Activated naive CD4-positive, alpha-beta T cell treated with anti-CD3 and anti-CD28 coated beads, Interleukin-2, amount 50 U/mL, for 16 hours (primary cell): Measurements from ENCODE around the gene PLXDC1.
A peak's percentile ranks its signal among the peaks of the same experiment; 100 is the strongest.
"Not testable (repeated sequence)": the region's sequence is repeated elsewhere in the genome, so short reads cannot be mapped to it uniquely, and the experiment has no call there.

Experiments
- DNase-seq: peaks from one replicate; pipeline ENCODE4 v3.0.0-alpha.2; 2020

Gene PLXDC1

DNA sequence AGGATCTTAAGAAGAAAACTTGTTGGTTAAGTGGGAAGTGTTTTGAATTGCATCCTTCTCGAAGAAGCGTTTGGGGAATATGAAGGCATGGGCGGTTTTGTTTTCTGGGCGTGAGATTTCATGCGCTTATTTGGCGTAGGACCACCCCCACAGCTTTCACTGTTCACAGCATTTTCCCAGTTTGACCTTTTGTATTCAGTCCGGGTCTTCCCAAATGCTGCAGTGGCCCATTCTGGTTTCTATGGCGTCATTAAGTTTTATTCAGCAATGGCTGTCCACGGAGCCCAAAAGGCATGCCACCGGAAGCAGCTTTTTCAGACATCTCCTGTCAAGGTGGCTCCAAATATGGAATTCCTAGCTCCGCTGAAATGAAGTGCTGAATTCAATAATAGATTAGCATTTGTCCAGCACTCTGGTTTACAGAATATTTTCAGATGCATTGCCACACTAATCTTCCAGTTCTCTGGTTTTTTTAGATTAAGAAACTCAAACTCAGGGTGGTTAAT lies 93.7 kb downstream of the PLXDC1 start:
- DNase-seq = no peak

DNA sequence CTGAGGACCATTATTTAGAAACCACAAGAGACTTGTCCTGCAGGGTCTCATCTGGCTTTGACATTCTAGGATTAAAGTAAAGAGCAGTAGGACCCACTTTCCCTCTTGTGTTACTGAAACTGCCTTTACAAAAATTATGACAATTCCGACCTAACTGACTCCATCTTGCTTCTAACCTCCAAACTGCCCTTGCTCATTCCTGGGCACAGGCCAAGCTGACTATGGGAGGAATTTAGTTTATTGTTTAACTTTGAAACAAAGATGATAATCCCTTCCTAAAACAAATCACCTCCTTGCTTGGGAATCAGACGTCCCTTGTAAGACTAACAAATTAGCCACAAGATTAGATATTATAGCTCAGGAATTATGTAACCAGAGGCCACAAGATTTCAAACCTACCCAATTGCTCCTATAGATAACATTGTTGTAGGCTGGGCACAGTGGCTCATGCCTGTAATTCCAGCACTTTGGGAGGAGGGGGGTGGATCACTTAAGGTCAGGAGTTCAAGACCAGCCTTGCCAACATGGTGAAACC lies 97.3 kb downstream of the PLXDC1 start:
- no peak for DNase-seq

DNA sequence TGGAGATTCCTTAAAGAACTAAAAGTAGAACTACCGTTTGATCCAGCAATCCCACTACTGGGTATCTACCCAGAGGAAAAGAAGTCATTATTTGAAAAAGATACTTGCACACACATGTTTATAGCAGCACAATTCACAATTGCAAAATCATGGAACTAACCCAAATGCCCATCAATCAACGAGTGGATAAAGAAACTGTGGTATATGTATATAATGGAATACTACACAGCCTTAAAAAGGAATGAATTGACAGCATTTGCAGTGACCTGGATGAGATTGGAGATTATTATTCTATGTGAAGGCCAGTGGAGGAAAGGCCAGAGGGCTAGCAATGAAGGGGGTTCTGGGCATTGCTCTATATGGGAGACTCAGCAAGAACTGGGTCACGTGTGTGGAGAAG lies 99.0 kb downstream of the PLXDC1 start:
- DNase-seq = not testable (repeated sequence)

DNA sequence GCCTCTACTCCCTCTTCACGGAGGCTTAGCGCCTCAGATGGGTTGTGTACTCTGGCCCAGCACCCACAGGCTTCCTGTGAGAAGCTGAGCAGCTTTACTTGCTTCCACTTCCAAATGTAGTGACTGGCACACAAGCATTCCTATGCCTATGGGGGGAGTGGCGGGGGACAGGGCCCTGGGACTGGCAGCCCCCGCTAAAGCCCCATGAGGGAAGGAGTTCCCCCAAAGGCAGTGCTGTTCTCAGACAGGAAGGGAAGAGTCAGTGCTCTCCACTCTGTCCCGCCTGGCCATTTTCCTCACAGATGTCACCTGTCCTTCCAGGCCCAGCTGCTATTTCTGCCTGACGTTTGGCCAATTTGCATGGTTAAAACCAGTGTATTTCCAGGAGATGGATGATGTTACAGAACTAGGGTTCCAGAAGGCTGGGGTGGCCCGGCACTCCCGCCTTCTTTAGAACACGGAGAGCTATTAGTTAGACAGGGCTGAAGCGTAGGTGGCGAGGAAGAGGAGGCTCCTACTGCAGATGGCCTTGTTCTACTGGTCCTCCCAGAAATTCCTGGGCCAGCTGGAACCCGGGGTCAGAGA lies 100.3 kb downstream of the PLXDC1 start:
- no peak for DNase-seq

DNA sequence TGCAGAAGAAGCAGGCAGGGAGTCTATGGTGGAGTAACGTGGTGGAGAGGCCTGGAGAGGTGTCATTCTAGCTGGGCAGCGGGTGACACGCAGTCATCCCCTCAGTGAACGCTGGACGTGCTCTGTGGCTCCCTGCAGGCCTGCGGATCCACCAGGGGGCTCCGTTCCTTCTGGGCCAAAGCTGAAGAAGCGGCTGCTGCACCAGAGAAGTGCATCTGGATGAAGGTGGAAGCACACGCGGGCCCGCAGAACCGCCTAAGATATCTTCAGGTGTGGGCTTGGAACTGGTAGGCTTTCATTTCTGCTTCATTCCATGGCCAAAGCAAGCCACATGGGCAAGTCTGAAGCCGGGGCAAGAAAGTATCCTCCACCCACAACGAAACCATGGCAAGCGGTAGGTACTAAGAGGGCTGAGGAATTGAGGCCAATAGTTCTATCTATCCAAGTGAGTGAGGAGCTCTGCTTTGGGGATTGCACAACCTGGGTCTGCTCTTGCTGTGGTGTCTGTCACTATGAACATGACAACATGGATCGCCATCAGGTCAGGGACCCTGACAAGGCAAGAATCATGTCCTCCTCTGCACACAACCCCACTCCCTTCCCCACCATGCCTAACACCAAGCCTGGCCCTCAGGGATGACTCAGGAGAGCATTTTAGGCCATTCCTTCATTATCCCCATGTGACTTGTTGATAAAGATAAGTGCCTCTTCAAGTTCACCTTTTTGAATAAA lies 105.3 kb downstream of the PLXDC1 start:
- DNase-seq = no peak

DNA sequence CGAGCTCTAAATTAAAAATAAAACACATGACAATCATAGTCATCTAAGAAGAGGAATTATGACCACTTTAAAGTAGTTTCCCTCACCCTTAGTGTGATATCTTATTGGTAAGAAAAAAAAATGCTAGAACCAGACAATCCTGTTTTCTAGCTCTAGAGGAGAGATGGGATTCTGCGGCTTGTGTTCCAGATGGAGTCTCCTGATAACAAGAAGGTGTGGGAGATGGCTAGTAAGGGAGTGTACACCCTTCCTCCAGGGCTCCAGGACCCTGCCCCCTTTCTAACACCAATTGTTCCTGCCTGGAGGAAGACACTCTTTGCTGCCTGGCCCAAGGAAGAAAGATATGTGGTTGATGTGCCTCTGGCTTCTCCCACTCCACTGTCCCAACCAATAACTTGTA lies 115.4 kb downstream of the PLXDC1 start:
- no peak for DNase-seq

DNA sequence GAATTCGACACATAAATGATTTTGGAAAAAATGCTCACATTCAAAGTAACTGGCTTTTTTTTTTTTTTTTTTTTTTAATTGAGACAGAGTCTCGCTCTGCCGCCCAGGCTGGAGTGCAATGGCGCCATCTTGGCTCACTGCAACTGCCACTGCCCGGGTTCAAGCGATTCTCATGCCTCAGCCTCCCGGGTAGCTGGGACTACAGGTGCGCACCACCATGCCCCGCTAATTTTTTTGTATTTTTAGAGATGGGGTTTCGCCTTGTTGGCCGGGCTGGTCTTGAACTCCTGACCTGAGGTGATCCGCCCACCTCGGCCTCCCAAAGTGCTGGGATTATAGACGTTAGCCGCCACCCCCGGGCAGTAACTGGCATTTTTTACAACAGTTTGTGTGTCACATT lies 115.9 kb downstream of the PLXDC1 start:
- not testable (repeated sequence) for DNase-seq

DNA sequence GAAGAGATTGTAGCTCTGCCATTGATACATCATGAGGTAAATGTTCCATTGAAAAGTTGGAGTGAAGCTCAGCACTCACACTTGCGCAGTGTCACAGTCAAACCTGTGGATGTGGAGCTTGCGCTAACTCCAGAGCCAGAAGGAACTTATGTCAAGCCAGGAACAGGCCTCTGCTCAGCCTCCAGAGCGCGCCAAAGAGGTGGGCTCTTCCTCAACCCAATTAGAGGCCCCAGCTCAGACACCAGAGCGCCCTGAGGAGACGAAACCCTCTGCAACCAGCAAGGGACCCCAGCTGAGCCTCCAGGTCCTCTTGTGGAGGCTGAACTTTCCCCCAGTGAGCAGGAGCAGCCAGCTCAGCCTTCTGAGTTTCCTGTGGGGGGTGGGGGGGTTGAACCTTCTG lies 122.7 kb downstream of the PLXDC1 start:
- DNase-seq = no peak

DNA sequence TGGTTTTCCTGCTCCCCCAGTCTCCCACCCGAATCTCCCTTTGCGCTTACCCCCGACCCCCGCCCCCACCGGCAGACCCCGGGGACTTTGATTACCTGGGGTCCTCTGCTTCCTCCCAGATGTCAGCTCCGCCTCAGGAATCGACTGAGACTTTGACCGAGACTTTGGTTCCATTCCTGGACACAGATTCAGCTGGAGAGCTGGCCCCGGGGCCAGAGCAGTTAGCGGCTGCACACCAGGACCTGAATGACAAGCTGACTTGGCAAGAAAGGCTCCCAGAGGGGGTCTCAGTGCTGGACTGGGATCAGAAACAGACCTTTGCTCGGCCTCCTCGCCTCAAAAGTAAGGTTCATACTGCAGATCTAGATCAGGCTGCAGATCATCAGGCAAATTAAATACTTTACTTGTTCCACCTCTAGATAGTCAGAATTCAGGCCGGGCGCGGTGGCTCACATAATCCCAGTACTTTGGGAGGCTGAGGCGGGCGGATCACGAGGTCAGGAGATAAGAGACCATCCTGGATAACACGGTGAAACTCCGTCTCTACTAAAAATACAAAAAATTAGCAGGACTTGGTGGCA lies 123.9 kb downstream of the PLXDC1 start:
- DNase-seq = no peak

DNA sequence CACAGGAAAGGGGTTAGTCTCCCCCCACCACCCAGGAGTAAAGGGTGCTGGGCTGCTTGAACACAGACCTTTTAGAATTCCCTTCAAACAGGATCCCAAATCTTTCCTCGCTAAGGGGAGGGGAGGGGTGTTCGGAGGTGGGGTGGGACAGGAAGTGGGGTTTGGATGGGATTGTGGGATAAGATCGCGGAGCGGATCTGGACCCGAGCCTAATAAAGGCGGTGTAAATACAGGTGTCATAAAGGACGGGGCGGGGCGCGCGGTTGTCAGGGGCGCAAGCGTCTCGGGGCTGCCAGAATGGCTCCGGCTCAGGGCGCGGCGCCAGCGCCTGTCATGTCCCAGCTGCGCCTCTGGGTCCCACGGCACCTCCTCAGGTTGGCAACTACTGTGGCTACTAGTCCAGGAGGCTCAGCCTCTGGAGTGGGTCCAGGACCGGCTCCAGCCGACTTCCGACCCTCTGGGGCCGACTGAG lies 124.4 kb downstream of the PLXDC1 start:
- peak; percentile 50 for DNase-seq

DNA sequence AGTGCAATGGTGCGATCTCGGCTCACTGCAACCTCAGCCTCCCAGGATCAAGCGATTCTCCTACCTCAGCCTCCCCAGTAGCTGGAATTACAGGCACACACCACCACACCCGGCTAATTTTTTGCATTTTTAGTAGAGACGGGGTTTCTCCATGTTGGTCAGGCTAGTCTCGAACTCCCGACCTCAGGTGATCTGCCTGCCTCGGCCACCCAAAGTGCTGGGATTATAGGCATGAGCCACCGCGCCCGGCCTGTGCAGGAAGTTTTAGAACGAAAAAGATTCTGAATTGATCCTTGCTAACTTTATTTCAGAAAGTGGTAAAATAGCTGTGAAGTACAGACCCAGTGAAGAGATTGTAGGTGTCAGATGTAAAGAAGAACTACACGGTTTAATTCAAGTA lies 125.1 kb downstream of the PLXDC1 start:
- not testable (repeated sequence) for DNase-seq

DNA sequence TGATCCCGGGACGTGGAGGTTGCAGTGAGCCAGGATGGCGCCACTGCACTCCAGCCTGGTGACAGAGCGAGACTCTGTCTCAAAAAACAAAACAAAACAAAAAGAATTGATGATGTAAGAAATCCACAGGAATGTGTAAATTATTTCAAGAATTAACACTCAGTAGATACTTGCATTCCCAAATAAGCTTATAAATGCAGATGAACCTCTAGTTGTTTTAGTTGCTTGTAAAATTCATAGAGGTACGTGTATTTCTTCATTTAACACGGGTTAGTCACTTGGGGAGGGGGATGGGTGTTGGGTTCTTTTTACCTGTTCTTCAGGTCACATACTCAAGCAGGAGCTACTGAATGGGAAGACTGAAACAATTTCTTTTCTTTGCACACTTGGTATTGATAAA lies 128.5 kb downstream of the PLXDC1 start:
- no peak for DNase-seq

DNA sequence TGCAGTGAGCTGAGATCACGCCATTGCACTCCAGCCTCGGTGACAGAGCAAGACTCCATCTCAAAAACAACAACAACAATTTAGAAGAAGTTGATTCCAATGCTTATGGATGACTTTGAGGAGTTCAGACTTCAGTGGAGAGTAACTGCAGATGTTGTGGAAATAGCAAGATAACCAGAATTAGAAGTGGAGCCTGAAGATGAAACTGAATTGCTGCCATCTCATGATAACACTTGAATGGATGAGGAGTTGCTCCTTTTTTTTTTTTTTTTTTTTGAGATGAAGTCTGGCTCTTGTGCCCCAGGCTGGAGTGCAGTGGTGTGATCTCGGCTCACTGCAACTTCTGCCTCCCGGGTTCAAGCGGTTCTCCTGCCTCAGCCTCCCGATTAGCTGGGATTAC lies 131.4 kb downstream of the PLXDC1 start:
- DNase-seq = not testable (repeated sequence)

DNA sequence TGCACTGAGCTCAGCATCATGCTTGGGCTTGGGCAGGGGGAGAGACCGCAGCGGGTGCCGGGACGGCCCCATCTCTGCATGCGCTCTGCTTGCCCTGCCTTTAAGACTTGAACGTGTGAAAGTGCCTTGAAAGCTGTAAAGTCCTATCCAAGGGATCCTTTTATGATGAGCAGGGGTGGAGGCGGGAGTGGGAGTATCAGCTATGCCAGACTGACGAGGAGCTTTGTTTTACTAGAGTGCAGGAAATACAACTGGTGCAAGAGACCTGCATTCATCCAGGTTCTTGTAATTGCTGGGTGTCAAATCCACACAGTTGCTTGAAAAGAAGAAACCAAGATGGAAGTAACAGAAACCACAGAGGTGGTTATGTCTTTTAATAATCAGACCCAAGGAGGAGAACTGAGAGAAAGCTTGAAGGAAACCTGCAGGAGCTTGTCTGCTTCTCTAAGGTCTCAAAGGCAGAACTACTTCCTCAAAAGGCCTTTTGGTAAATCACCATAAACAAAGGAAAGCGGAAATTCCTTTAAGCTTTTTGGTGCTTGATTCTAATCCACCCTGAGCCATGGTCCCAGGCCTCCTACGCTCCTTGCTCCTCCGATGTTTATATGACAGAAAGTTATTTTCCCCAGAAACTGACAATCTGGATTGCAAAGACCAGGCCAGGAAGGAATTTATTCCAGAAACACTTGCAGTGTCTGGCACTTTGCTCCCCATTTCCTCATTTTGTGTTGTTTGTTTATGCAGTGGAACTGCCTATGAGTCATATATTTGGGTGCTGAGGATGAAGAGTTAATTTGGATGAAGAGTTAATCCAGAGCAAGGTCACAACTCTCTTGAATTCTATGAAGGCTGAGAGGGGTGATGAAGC lies 132.9 kb downstream of the PLXDC1 start:
- peak; percentile 34 for DNase-seq

DNA sequence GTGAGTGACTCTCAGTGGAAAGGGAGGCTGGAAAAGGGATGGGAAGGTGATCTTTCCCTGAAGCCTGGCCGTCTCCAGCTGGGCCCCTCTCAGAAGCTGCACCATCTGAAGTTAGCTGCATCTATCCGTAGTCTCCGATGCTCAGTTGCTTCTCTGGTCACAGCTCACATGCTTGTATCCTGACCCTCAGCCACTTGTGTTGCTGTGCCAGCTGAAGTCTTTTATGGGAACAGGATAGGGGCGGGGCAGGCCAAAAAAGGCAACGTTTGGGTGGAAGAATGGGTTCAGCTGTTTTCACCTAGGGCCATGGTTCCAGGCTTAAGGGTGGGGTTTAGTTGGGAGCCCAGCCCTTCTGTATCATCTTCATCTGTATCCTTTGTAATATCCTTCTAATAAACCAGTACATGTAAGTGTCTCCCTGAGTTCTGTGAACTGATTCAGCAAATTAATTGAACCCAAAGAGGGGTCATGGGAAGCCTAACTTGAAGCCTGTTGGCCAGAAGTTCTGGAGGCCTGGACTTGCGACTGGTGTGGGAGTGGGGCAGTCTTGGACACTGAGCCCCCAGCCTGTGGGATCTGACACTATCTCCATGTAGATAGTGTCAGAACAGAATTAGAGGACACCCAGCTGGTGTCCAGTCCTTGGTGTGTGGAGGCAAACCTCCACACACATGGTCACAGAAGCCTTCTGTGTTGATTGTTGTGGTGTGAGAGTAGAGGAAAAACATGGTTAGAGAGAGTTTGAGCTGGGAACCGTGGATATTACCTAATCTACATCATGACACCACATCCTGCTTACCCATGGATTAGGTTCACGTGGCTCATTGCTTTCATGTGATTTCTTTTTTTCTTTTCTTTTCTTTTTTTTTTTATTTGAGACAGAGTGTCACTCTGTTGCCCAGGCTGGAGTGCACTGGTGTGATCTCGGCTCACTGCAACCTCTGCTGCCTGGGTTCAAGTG lies 135.0 kb downstream of the PLXDC1 start:
- no peak for DNase-seq

DNA sequence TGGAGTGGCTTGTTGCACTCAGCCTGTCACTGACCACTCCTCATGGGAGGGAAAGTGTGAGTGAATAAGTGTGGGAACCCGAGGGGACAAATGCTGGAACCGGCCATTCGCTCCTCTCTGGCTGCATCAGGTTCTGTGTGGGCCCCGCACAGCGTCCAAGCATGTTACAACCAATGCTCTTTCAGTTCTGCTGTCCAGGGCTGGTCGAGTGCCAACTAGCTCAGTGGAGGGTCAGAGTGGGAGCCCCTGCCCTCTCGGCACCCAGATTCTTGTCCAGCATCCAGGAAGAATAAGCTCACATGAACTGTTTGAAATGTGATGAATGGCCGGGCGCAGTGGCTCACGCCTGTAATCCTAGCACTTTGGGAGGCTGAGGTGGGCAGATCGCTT lies 135.9 kb downstream of the PLXDC1 start:
- no peak for DNase-seq

DNA sequence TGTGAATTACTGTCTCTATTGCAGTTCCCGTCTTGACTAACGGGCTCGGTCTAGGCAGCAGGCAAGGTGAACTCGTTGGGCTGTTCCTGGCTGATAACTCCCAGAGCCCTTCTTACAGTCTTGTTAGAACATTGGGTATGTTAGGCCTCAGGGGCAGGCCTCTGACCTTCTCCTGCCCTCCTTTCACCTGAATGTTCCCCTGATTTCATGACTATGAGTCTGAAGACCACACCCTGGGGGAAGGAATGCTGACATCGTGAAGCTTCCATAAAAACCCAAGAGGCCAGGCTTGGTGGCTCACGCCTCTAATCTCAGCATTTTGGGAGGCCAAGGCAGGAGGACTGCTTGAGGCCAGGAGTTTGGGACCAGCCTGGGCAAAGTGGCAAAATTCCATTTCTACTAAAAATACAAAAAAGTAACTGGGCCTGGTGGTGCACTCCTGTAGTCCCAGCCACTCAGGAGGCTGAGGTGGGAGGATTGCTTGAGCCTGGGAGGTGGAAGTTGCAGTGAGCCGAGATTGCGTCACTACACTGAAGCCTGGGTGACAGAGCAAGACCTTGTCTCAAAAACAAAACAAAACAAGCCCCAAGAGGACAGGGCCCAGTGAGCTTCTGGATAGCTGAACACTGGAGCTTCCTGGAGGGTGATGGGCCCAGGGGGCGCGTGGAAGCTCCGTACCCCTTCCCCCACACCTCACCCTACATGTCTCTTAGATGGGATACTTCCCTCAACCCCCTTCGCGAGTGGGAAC lies 136.5 kb downstream of the PLXDC1 start:
- DNase-seq = no peak

DNA sequence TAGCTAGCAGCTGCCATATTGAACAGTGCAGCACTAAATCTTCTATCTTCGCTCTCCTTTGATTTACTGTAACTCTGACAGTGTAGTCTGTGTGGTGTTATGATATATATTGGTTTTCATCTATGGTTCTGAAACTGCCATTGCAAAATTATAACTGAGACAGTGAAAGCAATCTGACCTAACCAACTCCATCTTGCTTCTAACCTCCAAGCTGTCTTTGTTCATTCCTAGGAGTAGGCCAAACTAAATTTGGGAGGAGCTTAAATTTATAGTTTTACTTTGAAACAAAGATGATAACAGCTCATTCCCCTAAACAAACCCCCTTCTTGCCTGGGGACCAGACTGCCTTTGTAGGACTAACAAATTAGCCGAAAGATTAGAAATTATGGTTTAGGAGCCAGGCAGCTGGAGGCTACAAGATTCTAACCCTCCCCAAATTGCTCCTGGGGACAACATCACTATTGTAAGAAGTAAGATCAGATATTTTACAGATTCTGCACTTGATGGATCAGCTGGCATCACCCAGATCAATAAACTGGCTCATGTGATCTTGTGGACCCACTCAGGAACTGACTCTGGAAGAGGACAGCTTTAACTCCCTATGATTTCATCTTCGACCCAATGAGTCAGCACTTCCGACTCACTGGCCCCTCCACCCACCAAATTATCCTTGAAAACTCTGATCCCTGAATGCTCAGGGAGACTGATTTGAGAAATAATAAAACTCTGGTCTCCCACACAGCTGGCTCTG lies 137.2 kb downstream of the PLXDC1 start:
- DNase-seq = no peak
